SK-N-DZ (cell line): ENCODE measurements around the gene VARS2. TPM values are rescaled to one million over a fixed set of nuclear protein-coding genes. Genes with fewer than 3 reads are reported as not detected.
"Not testable (repeated sequence)": the region's sequence is repeated elsewhere in the genome, so short reads cannot be mapped to it uniquely, and the experiment has no call there.

Source experiments
- DNase-seq: peaks from one replicate; pipeline ENCODE4 v3.0.0-alpha.2; 2015; ENCODE audit warnings: low spot score
- polyA plus RNA-seq, 2 experiments: library from polyadenylated mRNA; depleted of rRNA; stranded (reverse); fragments of >200 nt; gene quantifications; 2 replicates each; pipeline ENCODE4 v1.2.3, GENCODE V29; 2014

VARS2 gene
- polyA plus RNA-seq (2014; cell fraction: cytosol; rRNA removed), result 45.0 and 46.3 TPM in 2 replicates
- 264 and 303 TPM in 2 replicates for polyA plus RNA-seq (2014; cell fraction: nucleus; rRNA removed)

- DNase-seq, result peak; percentile 88
Measured at GRCh38 chr6:30914076-30914853, at the start of gene VARS2. VARS2 (plus strand) TSS chr6:30914238; CDS start chr6:30914837, 599 bp downstream.

- DNase-seq, result no peak
Measured at GRCh38 chr6:30864325-30864724, 49.7 kb upstream of the VARS2 start.

GRCh38 chr6:30869241-30869749 lies 44.7 kb upstream of the VARS2 start:
- DNase-seq, result not testable (repeated sequence)

GRCh38 chr6:30870546-30870945 lies 43.5 kb upstream of the VARS2 start:
- DNase-seq, result no peak

GRCh38 chr6:30871592-30872183 lies 42.4 kb upstream of the VARS2 start:
- DNase-seq, result no peak

- no peak for DNase-seq
Measured at GRCh38 chr6:30873137-30873640, 40.8 kb upstream of the VARS2 start.

- not testable (repeated sequence) for DNase-seq
Measured at GRCh38 chr6:30873795-30874194, 40.2 kb upstream of the VARS2 start.

- peak; percentile 47 for DNase-seq
Measured at GRCh38 chr6:30875244-30876038, 38.6 kb upstream of the VARS2 start.

GRCh38 chr6:30876039-30876730 lies 37.9 kb upstream of the VARS2 start:
- no peak for DNase-seq

GRCh38 chr6:30877419-30878262 lies 36.4 kb upstream of the VARS2 start:
- DNase-seq, result peak; percentile 80

GRCh38 chr6:30879684-30880427 lies 34.2 kb upstream of the VARS2 start:
- DNase-seq, result no peak

GRCh38 chr6:30880698-30881252 lies 33.3 kb upstream of the VARS2 start:
- DNase-seq, result peak; percentile 21

- peak; percentile 38 for DNase-seq
Measured at GRCh38 chr6:30881392-30882203, 32.4 kb upstream of the VARS2 start.

GRCh38 chr6:30882204-30882758 lies 31.8 kb upstream of the VARS2 start:
- DNase-seq, result no peak

GRCh38 chr6:30882759-30883684 lies 31.0 kb upstream of the VARS2 start:
- DNase-seq, result peak; percentile 31

- peak; percentile 24 for DNase-seq
Measured at GRCh38 chr6:30883685-30884520, 30.1 kb upstream of the VARS2 start, which contains the start of gene DDR1. DDR1 (plus strand) TSS chr6:30884519; CDS start chr6:30888730, 4,211 bp downstream.
